ENCODE measurements around the gene IL22.

IL22 gene, protein sequence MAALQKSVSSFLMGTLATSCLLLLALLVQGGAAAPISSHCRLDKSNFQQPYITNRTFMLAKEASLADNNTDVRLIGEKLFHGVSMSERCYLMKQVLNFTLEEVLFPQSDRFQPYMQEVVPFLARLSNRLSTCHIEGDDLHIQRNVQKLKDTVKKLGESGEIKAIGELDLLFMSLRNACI

DNA sequence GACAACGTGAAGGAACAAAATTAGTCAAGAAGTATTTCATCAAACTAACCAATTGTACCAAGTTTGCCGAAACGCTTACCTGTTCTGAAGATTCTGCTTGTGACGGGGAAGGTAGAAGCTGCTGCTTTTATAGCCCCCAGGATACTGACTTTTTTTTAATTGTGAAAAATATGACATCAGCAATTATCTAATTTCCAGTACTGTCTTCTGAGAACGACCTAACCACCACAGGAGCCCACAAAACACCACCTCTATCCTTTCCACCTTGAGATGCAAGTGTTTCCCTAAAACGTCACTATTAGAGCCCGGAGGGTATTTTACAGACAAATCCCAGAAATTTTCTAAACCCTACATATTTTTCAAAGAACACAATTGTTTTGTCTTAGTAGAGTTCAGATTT is at the start of gene IL22:
Gene IL22, minus strand, starts transcription at position 101 of the 400 bp plus-strand sequence. CDS start 156 bp downstream, outside the sequence.
- no peaks in the 10 kb centered on the region for H3K36me3 ChIP-seq (ENCODE audit: insufficient read depth, low read length)
- no peak within 1 kb of the TSS for H3K4me3 ChIP-seq (ENCODE audit: low read length, poor library complexity, severe bottlenecking)
- no peak for TF ChIP-seq EZH2phosphoT487 (IDR thresholded peaks at IDR 0.05; ENCODE audit: borderline replicate concordance)
- TF ChIP-seq, protein P1, sequence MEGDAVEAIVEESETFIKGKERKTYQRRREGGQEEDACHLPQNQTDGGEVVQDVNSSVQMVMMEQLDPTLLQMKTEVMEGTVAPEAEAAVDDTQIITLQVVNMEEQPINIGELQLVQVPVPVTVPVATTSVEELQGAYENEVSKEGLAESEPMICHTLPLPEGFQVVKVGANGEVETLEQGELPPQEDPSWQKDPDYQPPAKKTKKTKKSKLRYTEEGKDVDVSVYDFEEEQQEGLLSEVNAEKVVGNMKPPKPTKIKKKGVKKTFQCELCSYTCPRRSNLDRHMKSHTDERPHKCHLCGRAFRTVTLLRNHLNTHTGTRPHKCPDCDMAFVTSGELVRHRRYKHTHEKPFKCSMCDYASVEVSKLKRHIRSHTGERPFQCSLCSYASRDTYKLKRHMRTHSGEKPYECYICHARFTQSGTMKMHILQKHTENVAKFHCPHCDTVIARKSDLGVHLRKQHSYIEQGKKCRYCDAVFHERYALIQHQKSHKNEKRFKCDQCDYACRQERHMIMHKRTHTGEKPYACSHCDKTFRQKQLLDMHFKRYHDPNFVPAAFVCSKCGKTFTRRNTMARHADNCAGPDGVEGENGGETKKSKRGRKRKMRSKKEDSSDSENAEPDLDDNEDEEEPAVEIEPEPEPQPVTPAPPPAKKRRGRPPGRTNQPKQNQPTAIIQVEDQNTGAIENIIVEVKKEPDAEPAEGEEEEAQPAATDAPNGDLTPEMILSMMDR (conservative IDR thresholded peaks at IDR 0.05; ENCODE audit: low read length), result no peak
- no peaks in the 10 kb centered on the region for H3F3A ChIP-seq (ENCODE audit: low read depth)
- no peaks in the 10 kb centered on the region for H3K4me1 ChIP-seq (ENCODE audit: insufficient read depth, low read length, poor library complexity, severe bottlenecking)
- no peak within 1 kb of the TSS for H3K4me2 ChIP-seq (ENCODE audit: low read depth, low read length, poor library complexity, severe bottlenecking)
- H3K9ac ChIP-seq (ENCODE audit: low read depth, low read length, poor library complexity, severe bottlenecking), result no peak within 1 kb of the TSS
- no peaks in the 10 kb centered on the region for H3K79me2 ChIP-seq (ENCODE audit: insufficient read depth, low read length)
- no peaks in the 10 kb centered on the region for H4K20me1 ChIP-seq (ENCODE audit: insufficient read depth, low read length, poor library complexity, severe bottlenecking)
- H3K9me3 ChIP-seq (ENCODE audit: insufficient read depth, low read depth, low read length), result no peaks in the 10 kb centered on the region
- H3K9me2 ChIP-seq (replicated peaks; ENCODE audit: low read depth, low read length), result no peaks in the 10 kb centered on the region
- H3K27me3 ChIP-seq (ENCODE audit: insufficient read depth, low read length, poor library complexity, severe bottlenecking), result no peaks in the 10 kb centered on the region
- H2AFZ ChIP-seq (ENCODE audit: low read length), result no peak within 1 kb of the TSS

DNA sequence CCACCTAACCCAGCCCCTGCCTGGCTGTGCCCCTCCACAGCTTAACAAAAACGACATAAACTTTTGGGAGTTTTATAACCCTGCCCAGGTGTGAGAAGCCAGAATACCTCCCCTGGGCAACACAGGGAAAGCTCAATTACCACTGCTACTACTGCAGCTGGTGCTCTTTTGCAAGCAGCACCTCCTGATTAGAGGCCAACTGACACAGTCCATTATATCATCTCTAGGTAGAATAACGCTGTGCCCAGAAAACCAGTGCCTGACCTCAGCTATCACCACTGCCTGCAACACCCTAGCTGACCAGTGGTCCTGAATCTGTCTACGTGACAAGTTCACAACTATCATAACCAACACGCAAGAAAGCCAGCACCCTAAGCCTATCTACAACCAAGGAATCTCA is 44.5 kb upstream of the IL22 start:
- Histone ChIP-seq H3K27me3 (ENCODE audit: insufficient read depth, low read length, poor library complexity, severe bottlenecking) (no peaks in the 10 kb centered on the region), H3F3A (ENCODE audit: low read depth) (no peaks in the 10 kb centered on the region), H3K36me3 (ENCODE audit: insufficient read depth, low read length) (peaks cover 35% of the 10 kb centered on the region), H3K4me1 (ENCODE audit: insufficient read depth, low read length, poor library complexity, severe bottlenecking) (no peaks in the 10 kb centered on the region), H3K4me3 (ENCODE audit: low read length, poor library complexity, severe bottlenecking) (no peak overlapping the region), H3K9ac (ENCODE audit: low read depth, low read length, poor library complexity, severe bottlenecking) (no peak overlapping the region), H3K79me2 (ENCODE audit: insufficient read depth, low read length) (no peaks in the 10 kb centered on the region; the same call in 1 of the 2 replicates), H2AFZ (ENCODE audit: low read length) (no peak overlapping the region), H3K9me3 (ENCODE audit: insufficient read depth, low read depth, low read length) (0 out of 2 replicates have a peak, but pooled peaks cover 6% of the 10 kb centered on the region), H4K20me1 (ENCODE audit: insufficient read depth, low read length, poor library complexity, severe bottlenecking) (no peaks in the 10 kb centered on the region), H3K9me2 (replicated peaks; ENCODE audit: low read depth, low read length) (no peaks in the 10 kb centered on the region), H3K4me2 (ENCODE audit: low read depth, low read length, poor library complexity, severe bottlenecking) (no peak overlapping the region)
- no peak for TF ChIP-seq EZH2phosphoT487 (IDR thresholded peaks at IDR 0.05; ENCODE audit: borderline replicate concordance)
- TF ChIP-seq, protein P1 (conservative IDR thresholded peaks at IDR 0.05; ENCODE audit: low read length), result no peak

DNA sequence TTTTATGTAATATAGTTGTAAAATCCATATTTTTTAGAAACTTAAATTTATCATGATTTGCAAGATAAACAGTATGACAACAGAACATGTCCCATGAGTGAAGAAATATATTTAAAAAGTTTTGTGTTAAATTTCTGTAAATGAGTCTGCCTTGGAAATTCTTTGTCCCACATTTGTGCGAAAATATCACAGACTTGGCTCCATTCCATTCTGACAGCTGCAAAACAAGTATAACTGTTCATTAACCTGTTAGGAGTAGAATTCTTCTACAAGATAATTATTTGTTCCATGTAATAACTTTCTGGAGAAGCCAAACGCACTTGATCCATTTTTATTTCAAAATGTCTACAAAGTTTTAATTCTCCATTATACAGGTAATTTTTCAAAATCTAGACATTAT is 40.8 kb upstream of the IL22 start:
- TF ChIP-seq, protein P1 (conservative IDR thresholded peaks at IDR 0.05; ENCODE audit: low read length), result no peak
- TF ChIP-seq EZH2phosphoT487 (IDR thresholded peaks at IDR 0.05; ENCODE audit: borderline replicate concordance), result no peak
- Histone ChIP-seq H3K4me1 (ENCODE audit: insufficient read depth, low read length, poor library complexity, severe bottlenecking) (peaks cover 16% of the 10 kb centered on the region), H3K36me3 (ENCODE audit: insufficient read depth, low read length) (peaks cover 19% of the 10 kb centered on the region), H3K79me2 (ENCODE audit: insufficient read depth, low read length) (no peaks in the 10 kb centered on the region; the same call in 1 of the 2 replicates), H3K4me2 (ENCODE audit: low read depth, low read length, poor library complexity, severe bottlenecking) (no peak overlapping the region), H3F3A (ENCODE audit: low read depth) (peaks cover 4% of the 10 kb centered on the region; the same call in 1 of the 2 replicates), H4K20me1 (ENCODE audit: insufficient read depth, low read length, poor library complexity, severe bottlenecking) (no peaks in the 10 kb centered on the region), H3K4me3 (ENCODE audit: low read length, poor library complexity, severe bottlenecking) (no peak overlapping the region), H3K9me3 (ENCODE audit: insufficient read depth, low read depth, low read length) (no peaks in the 10 kb centered on the region), H2AFZ (ENCODE audit: low read length) (no peak overlapping the region), H3K9me2 (replicated peaks; ENCODE audit: low read depth, low read length) (no peaks in the 10 kb centered on the region), H3K27me3 (ENCODE audit: insufficient read depth, low read length, poor library complexity, severe bottlenecking) (no peaks in the 10 kb centered on the region), H3K9ac (ENCODE audit: low read depth, low read length, poor library complexity, severe bottlenecking) (no peak overlapping the region)

Data from Loucy (cell line).